Right cardiac atrium (tissue), 5 donors: ENCODE results near the gene LRRC1. TPM values are rescaled to one million over a fixed set of nuclear protein-coding genes. Genes with fewer than 3 reads are reported as not detected.

Experiments
- ATAC-seq, 2 donors: fragments of 200-7000 bp; cut with Tn5 transposase; one replicate each; pipeline versions ENCODE4 v1.8.0 to v1.9.1; 2020; ENCODE audit warnings: moderate library complexity in 2 of 2, mild to moderate bottlenecking in 1 of 2
- DNase-seq, 3 donors: peaks; one replicate each; pipeline ENCODE4 v3.0.0-alpha.2; 2020
- H3K27ac ChIP-seq: one replicate; pipeline ENCODE4 v1.5.1; 2013; ENCODE audit warnings: mild to moderate bottlenecking, low read length, control low read depth, moderate library complexity
- H3K27me3 ChIP-seq: one replicate; pipeline ENCODE4 v1.6.1; 2013; ENCODE audit not compliant: control insufficient read depth, insufficient read depth
- H3K4me1 ChIP-seq: one replicate; pipeline ENCODE4 v1.6.1; 2013; ENCODE audit warnings: low read length; ENCODE audit not compliant: control insufficient read depth, insufficient read depth
- H3K4me3 ChIP-seq: one replicate; pipeline ENCODE4 v1.5.1; 2013; ENCODE audit warnings: low read length, control low read depth
- H3K9me3 ChIP-seq: one replicate; pipeline ENCODE4 v1.6.1; 2013; ENCODE audit warnings: low read length; ENCODE audit not compliant: control insufficient read depth
- WGBS: extraction: QIAGEN DNeasy Blood & Tissue Kit; methylation state at CpG from one replicate; pipeline ENCODE4 v1.1.7; 2013; 5-methylcytosine and 5-hydroxymethylcytosine counted together
- intact Hi-C, 4 donors: fragments of 100-400 bp; cut with DNase I; formaldehyde crosslinking; loops; one replicate each; pipeline versions ENCODE4 v1.11.0 to v1.14.0; 2022 to 2023
- polyA plus RNA-seq: library from polyadenylated mRNA; stranded (reverse); fragments of 200-250 nt; gene quantifications from one replicate; pipeline ENCODE4 v1.2.3, GENCODE V29; 2013
- total RNA-seq, 4 donors: library from RNA; stranded (reverse); fragmentation: NEBNext Ultra II Directional; extraction: Animal tissue kit (Norgen Biotek cat#: 25700); gene quantifications; one replicate each; pipeline ENCODE4 v1.2.1, GENCODE V29; 2021
- donor health status: healthy with polysubstance abuse.
- donor health status: DM: no; HTN: yes; CAD: no.
- donor health status: DM: no; HTN: no; CAD: no.
- donor health status: DM: no; HTN: yes; CAD: no; lungs with severe emphysema.
- donor health status: DM: yes; HTN: yes; CAD: no.

The LRRC1 gene
- total and polyA plus RNA-seq, 5 donors, result 1.9 to 3.6 (median 3.2) TPM

GRCh38 chr6:53792973-53793317, 1.9 kb upstream of the LRRC1 start:
- DNase-seq (no peak), ATAC-seq (no peak)
- Histone ChIP-seq H3K4me3 (peak overlapping the region; percentile 75), H3K9me3 (no peaks in the 10 kb centered on the region), H3K27ac (no peak overlapping the region), H3K27me3 (no peaks in the 10 kb centered on the region), H3K4me1 (no peaks in the 10 kb centered on the region)
- intact Hi-C loops, result loop anchor here (5.0 to 10.0 kb wide), 2 partner anchors 159 to 162 kb away; no protein-coding TSS in a partner anchor
- 41% methylated on average over 3 of the region's 3 CpGs for WGBS

- under 1% methylated on average over 25 of the region's 25 CpGs for WGBS
- no peaks in the 10 kb centered on the region for H3K27me3 ChIP-seq
- no peaks in the 10 kb centered on the region for H3K9me3 ChIP-seq
- intact Hi-C loops, result loop anchor here (5.0 to 10.0 kb wide), 2 partner anchors 159 to 161 kb away; no protein-coding TSS in a partner anchor
- ATAC-seq (peak; percentile 37 to 62), DNase-seq (peak; percentile 37 to 58 (median 55))
- peak overlapping the region; percentile 75 for H3K4me3 ChIP-seq
- no peaks in the 10 kb centered on the region for H3K4me1 ChIP-seq
- H3K27ac ChIP-seq, result no peak overlapping the region
These were observed 1.3 kb upstream of the LRRC1 start for GRCh38 chr6:53793318-53794136.

GRCh38 chr6:53794137-53794719, 577 bp upstream of the LRRC1 start:
- DNase-seq (peak; percentile 52 to 90 (median 79)), ATAC-seq (peak; percentile 84 to 92)
- H3K27ac ChIP-seq, result peak overlapping the region; percentile 32
- 0% methylated on average over 27 of the region's 27 CpGs for WGBS
- intact Hi-C loops, result loop anchor here (5.0 to 10.0 kb wide), 2 partner anchors 158 to 161 kb away; no protein-coding TSS in a partner anchor
- H3K9me3 ChIP-seq, result no peaks in the 10 kb centered on the region
- H3K4me1 ChIP-seq, result no peaks in the 10 kb centered on the region
- H3K27me3 ChIP-seq, result no peaks in the 10 kb centered on the region
- H3K4me3 ChIP-seq, result peak overlapping the region; percentile 75

- intact Hi-C loops, result loop anchor here (5.0 to 10.0 kb wide), 2 partner anchors 147 to 159 kb away; no protein-coding TSS in a partner anchor
- whole genome bisulfite sequencing, result under 1% methylated on average over 21 of the region's 21 CpGs
- peak overlapping the region; percentile 75 for H3K4me3 ChIP-seq
- ATAC-seq, result peak in 1 of 2 donors; percentile 27
- H3K9me3 ChIP-seq, result no peaks in the 10 kb centered on the region
- no peaks in the 10 kb centered on the region for H3K4me1 ChIP-seq
- no peak for DNase-seq
- no peak overlapping the region for H3K27ac ChIP-seq
- H3K27me3 ChIP-seq, result no peaks in the 10 kb centered on the region
These were observed 516 bp downstream of the LRRC1 start for GRCh38 chr6:53795340-53795701.

- peak; percentile 30 to 71 (median 70) for DNase-seq
- H3K4me1 ChIP-seq, result no peaks in the 10 kb centered on the region
- no peaks in the 10 kb centered on the region for H3K27me3 ChIP-seq
- WGBS, result 8% methylated on average over 47 of the region's 47 CpGs
- intact Hi-C loops, result loop anchor here (5.0 to 10.0 kb wide), 2 partner anchors 146 to 159 kb away; no protein-coding TSS in a partner anchor
- no peaks in the 10 kb centered on the region for H3K9me3 ChIP-seq
- ATAC-seq, result peak; percentile 27
- no peak overlapping the region for H3K27ac ChIP-seq
- H3K4me3 ChIP-seq, result peak overlapping the region; percentile 75
These were observed 1.1 kb downstream of the LRRC1 start for GRCh38 chr6:53795702-53796450.

GRCh38 chr6:53796451-53796780, 1.6 kb downstream of the LRRC1 start:
- 42% methylated on average over 3 of the region's 3 CpGs for WGBS
- no peak for DNase-seq
- no peak overlapping the region for H3K27ac ChIP-seq
- no peaks in the 10 kb centered on the region for H3K9me3 ChIP-seq
- H3K4me1 ChIP-seq, result no peaks in the 10 kb centered on the region
- H3K4me3 ChIP-seq, result peak overlapping the region; percentile 75
- intact Hi-C loops, result loop anchor here (5.0 to 10.0 kb wide), 2 partner anchors 146 to 158 kb away; no protein-coding TSS in a partner anchor
- no peaks in the 10 kb centered on the region for H3K27me3 ChIP-seq
- no peak for ATAC-seq

- Histone ChIP-seq H3K27ac (no peak overlapping the region), H3K9me3 (no peaks in the 10 kb centered on the region), H3K27me3 (no peaks in the 10 kb centered on the region), H3K4me3 (peak overlapping the region; percentile 75), H3K4me1 (no peaks in the 10 kb centered on the region)
- intact Hi-C loops, result loop anchor here (5.0 to 10.0 kb wide), 2 partner anchors 146 to 158 kb away; no protein-coding TSS in a partner anchor
- WGBS, result 70% methylated on average over 5 of the region's 5 CpGs
- ATAC-seq (no peak), DNase-seq (no peak)
These were observed 2.0 kb downstream of the LRRC1 start for GRCh38 chr6:53796791-53797190.

- H3K4me3 ChIP-seq, result no peak overlapping the region
- ATAC-seq (no peak), DNase-seq (no peak)
- H3K27ac ChIP-seq, result no peak overlapping the region
- H3K27me3 ChIP-seq, result no peaks in the 10 kb centered on the region
- H3K4me1 ChIP-seq, result no peaks in the 10 kb centered on the region
- intact Hi-C loops, result loop anchor here (5.0 to 10.0 kb wide), 2 partner anchors 145 to 157 kb away; no protein-coding TSS in a partner anchor
- over 99% methylated on average over 2 of the region's 2 CpGs for WGBS
- H3K9me3 ChIP-seq, result no peaks in the 10 kb centered on the region
These were observed 2.5 kb downstream of the LRRC1 start for GRCh38 chr6:53797304-53797703.

GRCh38 chr6:53799340-53799739, 4.5 kb downstream of the LRRC1 start:
- no peaks in the 10 kb centered on the region for H3K4me1 ChIP-seq
- no peak for DNase-seq
- H3K4me3 ChIP-seq, result no peak overlapping the region
- H3K27me3 ChIP-seq, result no peaks in the 10 kb centered on the region
- no peak overlapping the region for H3K27ac ChIP-seq
- intact Hi-C loops, result loop anchor here (5.0 to 10.0 kb wide), 2 partner anchors 143 to 155 kb away; no protein-coding TSS in a partner anchor
- 97% methylated on average over 3 of the region's 3 CpGs for WGBS
- ATAC-seq, result no peak
- H3K9me3 ChIP-seq, result no peaks in the 10 kb centered on the region

- Histone ChIP-seq H3K27ac (no peak overlapping the region), H3K4me1 (no peaks in the 10 kb centered on the region), H3K9me3 (no peaks in the 10 kb centered on the region), H3K27me3 (no peaks in the 10 kb centered on the region), H3K4me3 (no peak overlapping the region)
- intact Hi-C loops, result no loop called here
- WGBS, result 98% methylated on average over 1 of the region's 1 CpG
- ATAC-seq, result no peak
- DNase-seq, result no peak
These were observed 6.2 kb downstream of the LRRC1 start for GRCh38 chr6:53801022-53801421.
